Duodenal mucosa (tissue), 2 donors: ENCODE measurements around the gene CCIN.
"Not testable (repeated sequence)": the region's sequence is repeated elsewhere in the genome, so short reads cannot be mapped to it uniquely, and the experiment has no call there.

Experiments
- H3K27ac ChIP-seq: one replicate; pipeline ENCODE4 v1.7.0; 2013; ENCODE audit warnings: low read depth, low read length
- H3K27me3 ChIP-seq, 2 donors: one replicate each; pipeline ENCODE4 v1.7.0; 2013; ENCODE audit warnings: low read length in 2 of 2, control low read depth in 1 of 2; ENCODE audit not compliant: insufficient read depth in 2 of 2, control insufficient read depth in 1 of 2
- H3K36me3 ChIP-seq, 2 donors: one replicate each; pipeline ENCODE4 v1.7.0; 2013; ENCODE audit warnings: low read length in 2 of 2, control low read depth in 1 of 2; ENCODE audit not compliant: insufficient read depth in 2 of 2, control insufficient read depth in 1 of 2
- H3K4me1 ChIP-seq, 2 donors: one replicate each; pipeline ENCODE4 v1.7.0; 2013; ENCODE audit warnings: low read length in 2 of 2, control low read depth in 1 of 2; ENCODE audit not compliant: insufficient read depth in 2 of 2, control insufficient read depth in 1 of 2
- H3K4me3 ChIP-seq, 2 donors: one replicate each; pipeline ENCODE4 v1.7.0; 2013; ENCODE audit warnings: low read length in 2 of 2, low read depth in 1 of 2
- H3K9ac ChIP-seq, 2 donors: one replicate each; pipeline ENCODE4 v1.7.0; 2013; ENCODE audit warnings: low read length in 2 of 2, low read depth in 1 of 2
- H3K9me3 ChIP-seq, 2 donors: one replicate each; pipeline ENCODE4 v1.7.0; 2013; ENCODE audit warnings: low read length in 2 of 2, control low read depth in 1 of 2; ENCODE audit not compliant: control insufficient read depth in 1 of 2

The CCIN gene

GRCh38 chr9:36131666-36132065 lies 37.5 kb upstream of the CCIN start:
- not testable (repeated sequence) for H3K9ac ChIP-seq, H3K36me3 ChIP-seq, H3K9me3 ChIP-seq, H3K27me3 ChIP-seq, H3K27ac ChIP-seq, H3K4me3 ChIP-seq
- H3K4me1 ChIP-seq, result peaks cover 13 to 22% of the 10 kb centered on the region in 2 donors

- Histone ChIP-seq H3K9ac (no peak overlapping the region), H3K27ac (no peak overlapping the region), H3K36me3 (no peaks in the 10 kb centered on the region), H3K9me3 (no peaks in the 10 kb centered on the region), H3K4me1 (peaks cover 11 to 20% of the 10 kb centered on the region in 2 donors), H3K4me3 (no peak overlapping the region), H3K27me3 (peaks cover 0 to 7% of the 10 kb centered on the region in 2 donors)
Observed at GRCh38 chr9:36132086-36132485, 37.1 kb upstream of the CCIN start.

GRCh38 chr9:36134761-36135505 lies 34.3 kb upstream of the CCIN start:
- Histone ChIP-seq H3K27ac (no peak overlapping the region), H3K27me3 (peaks cover 0 to 10% of the 10 kb centered on the region in 2 donors), H3K4me1 (peaks cover 18 to 30% of the 10 kb centered on the region in 2 donors), H3K36me3 (no peaks in the 10 kb centered on the region), H3K9me3 (no peaks in the 10 kb centered on the region), H3K9ac (no peak overlapping the region), H3K4me3 (no peak overlapping the region)

GRCh38 chr9:36135741-36136271 lies 33.4 kb upstream of the CCIN start:
- Histone ChIP-seq H3K27ac (no peak overlapping the region), H3K4me3 (peak overlapping the region; percentile 81 to 85), H3K4me1 (peaks cover 26 to 39% of the 10 kb centered on the region in 2 donors), H3K27me3 (peaks cover 0 to 10% of the 10 kb centered on the region in 2 donors), H3K36me3 (no peaks in the 10 kb centered on the region), H3K9ac (peak overlapping the region; percentile 37 to 57), H3K9me3 (no peaks in the 10 kb centered on the region)

- peak within 1 kb of the TSS; percentile 28 for H3K27ac ChIP-seq
- H3K27me3 ChIP-seq, result peaks cover 0 to 10% of the 10 kb centered on the region in 2 donors
- H3K4me1 ChIP-seq, result peaks cover 32 to 45% of the 10 kb centered on the region in 2 donors
- peak within 1 kb of the TSS; percentile 81 to 85 for H3K4me3 ChIP-seq
- no peaks in the 10 kb centered on the region for H3K36me3 ChIP-seq
- no peaks in the 10 kb centered on the region for H3K9me3 ChIP-seq
- peak within 1 kb of the TSS; percentile 76 to 78 for H3K9ac ChIP-seq
Observed at GRCh38 chr9:36136272-36136893, 32.8 kb upstream of the CCIN start, which contains the start of gene GLIPR2. Gene GLIPR2, plus strand, starts transcription at chr9:36136733. Its CDS starts 46 bp downstream, at chr9:36136779.

GRCh38 chr9:36136894-36137391 lies 32.2 kb upstream of the CCIN start:
- peaks cover 36 to 48% of the 10 kb centered on the region in 2 donors for H3K4me1 ChIP-seq
- H3K4me3 ChIP-seq, result peak overlapping the region; percentile 81 to 85
- no peaks in the 10 kb centered on the region for H3K9me3 ChIP-seq

GRCh38 chr9:36137392-36138004 lies 31.7 kb upstream of the CCIN start:
- no peaks in the 10 kb centered on the region for H3K36me3 ChIP-seq
- peaks cover 42 to 54% of the 10 kb centered on the region in 2 donors for H3K4me1 ChIP-seq
- H3K27ac ChIP-seq, result no peak overlapping the region
- peak overlapping the region; percentile 76 to 78 for H3K9ac ChIP-seq
- H3K4me3 ChIP-seq, result peak overlapping the region; percentile 81 to 85
- H3K9me3 ChIP-seq, result no peaks in the 10 kb centered on the region
- peaks cover 0 to 10% of the 10 kb centered on the region in 2 donors for H3K27me3 ChIP-seq

More at GRCh38 chr9:36136894-36137391, 32.2 kb upstream of the CCIN start:
- H3K9ac ChIP-seq, result peak overlapping the region; percentile 76 to 78
- H3K27ac ChIP-seq, result no peak overlapping the region
- peaks cover 0 to 10% of the 10 kb centered on the region in 2 donors for H3K27me3 ChIP-seq
- no peaks in the 10 kb centered on the region for H3K36me3 ChIP-seq

- H3K4me1 ChIP-seq, result peaks cover 52 to 64% of the 10 kb centered on the region in 2 donors
- no peak overlapping the region for H3K4me3 ChIP-seq
- no peaks in the 10 kb centered on the region for H3K9me3 ChIP-seq
- H3K27me3 ChIP-seq, result peaks cover 0 to 10% of the 10 kb centered on the region in 2 donors
- H3K36me3 ChIP-seq, result no peaks in the 10 kb centered on the region
- H3K9ac ChIP-seq, result no peak overlapping the region
- no peak overlapping the region for H3K27ac ChIP-seq
Observed at GRCh38 chr9:36138496-36138895, 30.7 kb upstream of the CCIN start.

GRCh38 chr9:36138901-36139300 lies 30.3 kb upstream of the CCIN start:
- Histone ChIP-seq H3K9ac (no peak overlapping the region), H3K27ac (no peak overlapping the region)

More at GRCh38 chr9:36138901-36139300, 30.3 kb upstream of the CCIN start:
- Histone ChIP-seq H3K27me3 (peaks cover 0 to 10% of the 10 kb centered on the region in 2 donors), H3K36me3 (no peaks in the 10 kb centered on the region), H3K4me3 (no peak overlapping the region), H3K4me1 (peaks cover 56 to 68% of the 10 kb centered on the region in 2 donors), H3K9me3 (no peaks in the 10 kb centered on the region)
